Ascending aorta (tissue), 2 donors: ENCODE measurements around the gene PPARG. TPM values are rescaled to one million over a fixed set of nuclear protein-coding genes. Genes with fewer than 3 reads are reported as not detected.
"Not testable (repeated sequence)": the region's sequence is repeated elsewhere in the genome, so short reads cannot be mapped to it uniquely, and the experiment has no call there.

Experiments used
- DNase-seq, 2 donors: peaks; one replicate each; pipeline ENCODE4 v3.0.0-alpha.2; 2019; ENCODE audit warnings: low spot score in 2 of 2
- H3K27ac ChIP-seq, 2 donors: fragments of 200-600 bp; sonication (generic); one replicate each; pipeline ENCODE4 v1.5.1; 2016 to 2017; ENCODE audit warnings: mild to moderate bottlenecking in 1 of 2
- H3K27me3 ChIP-seq: fragments of 200-600 bp; sonication (generic); one replicate; pipeline ENCODE4 v1.5.1; 2017
- H3K36me3 ChIP-seq, 2 donors: fragments of 200-600 bp; sonication (generic); one replicate each; pipeline ENCODE4 v1.5.1; 2016
- H3K4me1 ChIP-seq, 2 donors: fragments of 200-600 bp; sonication (generic); one replicate each; pipeline ENCODE4 v1.5.1; 2016 to 2017; ENCODE audit warnings: mild to moderate bottlenecking in 1 of 2
- H3K4me3 ChIP-seq, 2 donors: fragments of 200-600 bp; sonication (generic); one replicate each; pipeline ENCODE4 v1.5.1; 2016 to 2017; ENCODE audit warnings: mild to moderate bottlenecking in 1 of 2
- H3K9me3 ChIP-seq, 2 donors: fragments of 200-600 bp; sonication (generic); one replicate each; pipeline ENCODE4 v1.5.1; 2016
- intact Hi-C: fragments of 100-400 bp; cut with DNase I; formaldehyde crosslinking; loops from one replicate; pipeline ENCODE4 v1.15.1; 2023
- total RNA-seq: library from RNA; depleted of rRNA; stranded (reverse); fragments of >200 nt; gene quantifications from one replicate; pipeline ENCODE4 v1.1.0, GENCODE V29; 2016
- TF ChIP-seq, protein P1 (sequence below), 3 experiments: fragments of 200-600 bp in 2 of 3; fragments of 450-650 bp in 1 of 3; sonication (generic) in 2 of 3; IDR thresholded peaks; one replicate each; pipeline ENCODE4 v1.5.1; 2016 to 2019; ENCODE audit warnings: antibody characterized with exemption in 3 of 3, mild to moderate bottlenecking in 1 of 3, moderate library complexity in 1 of 3

The PPARG gene
- total RNA-seq, 1 donor from 2014 or later, result 23.5 TPM

DNA sequence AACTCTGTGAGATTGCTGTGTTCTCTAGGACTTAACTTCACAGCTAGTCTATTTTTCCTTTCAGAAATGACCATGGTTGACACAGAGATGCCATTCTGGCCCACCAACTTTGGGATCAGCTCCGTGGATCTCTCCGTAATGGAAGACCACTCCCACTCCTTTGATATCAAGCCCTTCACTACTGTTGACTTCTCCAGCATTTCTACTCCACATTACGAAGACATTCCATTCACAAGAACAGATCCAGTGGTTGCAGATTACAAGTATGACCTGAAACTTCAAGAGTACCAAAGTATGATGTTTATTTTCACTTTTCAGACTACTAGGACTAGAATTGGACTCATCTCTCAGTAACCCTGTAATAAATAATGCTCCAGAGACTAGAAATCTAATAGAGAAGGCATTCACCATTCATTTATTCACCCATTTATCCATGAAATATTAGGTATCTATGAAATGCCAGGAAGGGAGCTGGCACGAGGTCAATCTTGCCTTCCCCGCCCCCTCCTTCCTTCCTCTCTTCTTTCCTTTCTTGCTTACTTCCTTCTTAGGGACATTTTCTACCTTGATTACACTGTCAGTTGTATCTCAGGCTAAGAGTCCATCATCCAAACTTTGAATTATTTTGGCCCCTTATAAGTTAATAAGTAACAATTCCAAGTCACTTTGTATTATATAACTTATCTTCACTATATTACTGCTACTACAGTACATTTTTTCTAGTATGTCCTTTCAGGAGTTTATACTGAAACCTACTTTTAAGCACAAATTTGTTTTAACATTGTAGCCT lies 91.0 kb downstream of the PPARG start:
- Histone ChIP-seq H3K9me3 (no peaks in the 10 kb centered on the region), H3K4me3 (no peak overlapping the region), H3K4me1 (no peaks in the 10 kb centered on the region), H3K27me3 (no peaks in the 10 kb centered on the region), H3K27ac (no peak overlapping the region), H3K36me3 (no peaks in the 10 kb centered on the region)
- intact Hi-C loops, result no loop called here
- no peak for DNase-seq
- TF ChIP-seq, protein P1, sequence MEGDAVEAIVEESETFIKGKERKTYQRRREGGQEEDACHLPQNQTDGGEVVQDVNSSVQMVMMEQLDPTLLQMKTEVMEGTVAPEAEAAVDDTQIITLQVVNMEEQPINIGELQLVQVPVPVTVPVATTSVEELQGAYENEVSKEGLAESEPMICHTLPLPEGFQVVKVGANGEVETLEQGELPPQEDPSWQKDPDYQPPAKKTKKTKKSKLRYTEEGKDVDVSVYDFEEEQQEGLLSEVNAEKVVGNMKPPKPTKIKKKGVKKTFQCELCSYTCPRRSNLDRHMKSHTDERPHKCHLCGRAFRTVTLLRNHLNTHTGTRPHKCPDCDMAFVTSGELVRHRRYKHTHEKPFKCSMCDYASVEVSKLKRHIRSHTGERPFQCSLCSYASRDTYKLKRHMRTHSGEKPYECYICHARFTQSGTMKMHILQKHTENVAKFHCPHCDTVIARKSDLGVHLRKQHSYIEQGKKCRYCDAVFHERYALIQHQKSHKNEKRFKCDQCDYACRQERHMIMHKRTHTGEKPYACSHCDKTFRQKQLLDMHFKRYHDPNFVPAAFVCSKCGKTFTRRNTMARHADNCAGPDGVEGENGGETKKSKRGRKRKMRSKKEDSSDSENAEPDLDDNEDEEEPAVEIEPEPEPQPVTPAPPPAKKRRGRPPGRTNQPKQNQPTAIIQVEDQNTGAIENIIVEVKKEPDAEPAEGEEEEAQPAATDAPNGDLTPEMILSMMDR (IDR thresholded peaks at IDR 0.05), result no peak

DNA sequence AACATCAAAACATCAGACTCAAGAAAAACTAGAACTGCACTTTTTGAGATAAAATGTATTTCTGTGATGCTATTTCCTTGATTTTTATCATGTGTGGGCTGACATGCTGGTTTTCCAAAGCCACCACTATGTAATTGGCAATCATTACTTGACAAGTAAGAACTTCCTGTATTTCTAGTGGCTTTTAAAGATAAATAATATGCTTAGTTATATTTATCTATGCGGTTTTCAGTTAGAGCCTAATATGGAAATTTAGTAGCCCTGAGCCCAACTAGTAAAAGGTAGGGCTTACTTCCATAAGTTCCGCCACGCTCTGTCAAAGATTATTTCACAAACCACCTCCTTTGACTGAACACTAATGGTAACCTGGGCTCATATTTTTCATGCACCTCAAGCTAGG lies 91.6 kb downstream of the PPARG start:
- TF ChIP-seq, protein P1 (IDR thresholded peaks at IDR 0.05), result no peak
- Histone ChIP-seq H3K4me1 (no peaks in the 10 kb centered on the region), H3K4me3 (no peak overlapping the region), H3K36me3 (no peaks in the 10 kb centered on the region), H3K27ac (no peak overlapping the region), H3K27me3 (no peaks in the 10 kb centered on the region), H3K9me3 (no peaks in the 10 kb centered on the region)
- DNase-seq, result no peak
- intact Hi-C loops, result no loop called here

DNA sequence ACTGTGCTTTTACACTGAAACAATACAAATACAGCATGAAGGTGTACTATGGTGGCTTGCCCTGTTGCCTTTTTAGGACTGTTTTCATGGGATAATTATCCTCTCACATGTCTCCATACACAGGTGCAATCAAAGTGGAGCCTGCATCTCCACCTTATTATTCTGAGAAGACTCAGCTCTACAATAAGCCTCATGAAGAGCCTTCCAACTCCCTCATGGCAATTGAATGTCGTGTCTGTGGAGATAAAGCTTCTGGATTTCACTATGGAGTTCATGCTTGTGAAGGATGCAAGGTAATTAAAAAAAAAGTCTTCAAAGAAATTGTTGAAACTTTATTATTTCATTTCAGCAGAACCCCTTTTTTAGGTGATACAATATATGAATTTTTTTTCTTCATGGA lies 92.3 kb downstream of the PPARG start:
- Histone ChIP-seq H3K36me3 (no peaks in the 10 kb centered on the region), H3K4me1 (no peaks in the 10 kb centered on the region), H3K9me3 (no peaks in the 10 kb centered on the region), H3K27ac (no peak overlapping the region), H3K4me3 (no peak overlapping the region), H3K27me3 (no peaks in the 10 kb centered on the region)
- TF ChIP-seq, protein P1 (IDR thresholded peaks at IDR 0.05), result no peak
- intact Hi-C loops, result no loop called here
- DNase-seq, result no peak

DNA sequence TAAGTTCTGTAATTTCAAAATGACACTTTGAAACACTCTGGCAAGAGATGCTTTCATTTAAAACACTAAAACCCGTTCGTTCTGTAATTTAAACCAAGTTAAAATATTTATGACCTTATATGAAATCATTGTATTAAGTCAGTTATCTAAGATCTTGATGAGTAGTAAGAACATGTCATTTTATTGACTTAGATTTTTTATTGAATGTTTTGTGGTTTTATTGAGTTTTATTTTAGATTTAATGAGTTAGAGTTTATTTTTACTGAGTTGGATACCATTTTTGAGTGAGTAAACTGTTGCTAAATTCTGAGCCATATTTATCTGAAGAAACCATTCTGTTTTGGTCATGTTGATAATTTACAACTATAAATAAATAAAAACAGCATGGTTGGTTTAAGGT lies 94.3 kb downstream of the PPARG start:
- no peak overlapping the region for H3K27ac ChIP-seq
- H3K9me3 ChIP-seq, result no peaks in the 10 kb centered on the region
- H3K36me3 ChIP-seq, result no peaks in the 10 kb centered on the region
- H3K27me3 ChIP-seq, result no peaks in the 10 kb centered on the region
- intact Hi-C loops, result no loop called here
- no peak overlapping the region for H3K4me3 ChIP-seq
- DNase-seq, result no peak
- H3K4me1 ChIP-seq, result no peaks in the 10 kb centered on the region
- TF ChIP-seq, protein P1 (IDR thresholded peaks at IDR 0.05), result no peak

DNA sequence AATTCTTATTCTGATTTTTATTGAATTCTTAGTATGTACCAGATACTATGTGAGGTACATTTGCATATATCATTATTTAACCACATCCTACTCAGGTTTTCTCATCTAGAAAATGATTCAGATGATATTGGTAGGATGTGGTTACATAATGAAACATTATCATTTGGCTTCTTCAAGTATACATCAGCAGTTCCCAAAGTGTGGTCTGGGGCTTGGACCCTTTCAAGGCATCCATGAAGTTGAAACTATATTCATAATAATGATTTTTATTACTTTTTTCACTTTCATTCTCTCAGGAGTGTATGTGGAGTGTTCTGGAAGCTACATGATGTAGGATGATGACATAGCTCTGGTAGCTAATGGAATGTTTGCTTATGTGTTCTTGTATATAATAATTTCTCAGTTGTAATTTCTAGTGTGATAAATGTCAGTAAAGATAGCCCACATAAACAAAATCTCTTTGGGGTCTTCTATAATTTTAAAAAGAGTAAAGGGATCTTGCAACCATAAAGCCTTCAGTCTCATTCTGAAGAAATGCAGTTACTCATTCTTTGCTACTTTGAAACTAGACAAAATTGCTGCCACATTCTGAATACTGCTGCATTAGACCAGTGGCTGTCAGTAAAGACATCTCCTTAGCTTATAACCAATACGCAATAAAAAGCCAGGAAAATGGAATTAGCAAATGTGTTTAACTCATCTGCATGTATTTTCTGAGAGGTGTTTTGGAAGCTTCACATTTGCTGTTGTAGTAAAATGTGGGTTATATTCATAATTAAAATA lies 95.8 kb downstream of the PPARG start:
- DNase-seq, result no peak
- TF ChIP-seq, protein P1 (IDR thresholded peaks at IDR 0.05), result no peak
- no peak overlapping the region for H3K4me3 ChIP-seq
- H3K9me3 ChIP-seq, result no peaks in the 10 kb centered on the region
- intact Hi-C loops, result no loop called here
- no peaks in the 10 kb centered on the region for H3K4me1 ChIP-seq
- no peaks in the 10 kb centered on the region for H3K36me3 ChIP-seq
- H3K27me3 ChIP-seq, result no peaks in the 10 kb centered on the region
- no peak overlapping the region for H3K27ac ChIP-seq

DNA sequence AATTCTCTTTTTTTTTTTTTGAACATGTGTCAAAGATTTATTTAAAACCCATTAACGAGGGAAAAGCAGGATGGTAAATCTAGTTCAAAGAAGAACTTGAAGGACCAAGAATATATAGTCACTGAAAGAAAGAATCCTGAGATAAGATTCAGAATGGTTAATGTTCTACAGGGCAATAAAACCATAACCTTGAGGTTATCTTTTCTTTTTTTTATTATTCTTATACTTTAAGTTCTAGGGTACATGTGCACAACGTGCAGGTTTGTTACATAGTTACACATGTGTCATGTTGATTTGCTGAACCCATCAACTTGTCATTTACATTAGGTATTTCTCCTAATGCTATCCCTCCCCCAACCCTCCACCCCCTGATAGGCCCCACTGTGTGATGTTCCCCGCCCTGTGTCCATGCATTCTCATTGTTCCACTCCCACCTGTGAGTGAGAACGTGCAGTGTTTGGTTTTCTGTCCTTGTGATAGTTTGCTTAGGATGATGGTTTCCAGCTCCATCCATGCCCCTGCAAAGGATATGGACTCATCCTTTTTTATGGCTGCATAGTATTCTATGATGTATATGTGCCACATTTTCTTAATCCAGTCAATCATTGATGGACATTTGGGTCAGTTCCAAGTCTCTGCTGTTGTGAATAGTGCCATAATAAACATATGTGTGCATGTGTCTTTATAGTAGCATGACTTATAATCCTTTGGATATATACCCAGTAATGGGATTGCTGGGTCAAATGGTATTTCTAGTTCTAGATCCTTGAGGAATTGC lies 97.8 kb downstream of the PPARG start:
- H3K4me1 ChIP-seq, intact Hi-C loops, H3K36me3 ChIP-seq, H3K9me3 ChIP-seq, H3K27me3 ChIP-seq, DNase-seq, H3K27ac ChIP-seq, H3K4me3 ChIP-seq: not testable (repeated sequence)
